ENCODE results near the gene NKAIN1. TPM values are rescaled to one million over a fixed set of nuclear protein-coding genes. Genes with fewer than 3 reads are reported as not detected.

NKAIN1 gene
- total RNA-seq, 1 experiment from 2014 or later, result 1.1 TPM

DNA sequence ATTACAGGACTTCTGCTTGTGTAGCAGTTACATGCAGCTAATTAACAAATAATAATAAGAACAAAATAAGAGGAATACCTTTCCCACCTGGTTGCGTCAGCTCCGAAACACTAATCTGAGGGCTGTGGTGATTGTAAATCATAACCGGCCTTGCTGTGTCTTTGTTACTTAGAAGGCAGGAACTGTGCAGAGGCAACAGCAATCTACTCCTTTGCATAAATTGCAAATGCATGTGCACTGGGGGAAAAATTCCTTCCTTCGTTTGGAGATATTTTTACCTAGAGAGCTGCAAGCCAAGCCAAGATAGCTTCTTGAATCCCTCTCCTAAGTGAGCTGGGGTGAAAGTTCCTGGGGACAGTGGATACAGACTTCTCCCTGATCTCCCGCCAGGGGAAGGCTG, 46.0 kb downstream of the NKAIN1 start:
- Histone ChIP-seq H3K79me2 (ENCODE audit: insufficient read depth, low read length) (no peaks in the 10 kb centered on the region), H3K27ac (ENCODE audit: low read depth, low read length) (no peak overlapping the region), H2AFZ (ENCODE audit: low read depth, low read length, poor library complexity, severe bottlenecking) (no peak overlapping the region), H3K27me3 (ENCODE audit: insufficient read depth, low read length) (no peaks in the 10 kb centered on the region), H4K20me1 (ENCODE audit: insufficient read depth) (no peaks in the 10 kb centered on the region), H3K4me2 (ENCODE audit: low read length) (no peak overlapping the region), H3K9me3 (ENCODE audit: control insufficient read depth in 1 of 2, insufficient read depth in 1 of 2, low read depth in 1 of 2, low read length in 2 of 2) (no peaks in the 10 kb centered on the region), H3K4me3 (replicated peaks in 1 of 2; ENCODE audit: low read depth in 1 of 2, low read length in 2 of 2) (no peak overlapping the region), H3K36me3 (ENCODE audit: control insufficient read depth in 1 of 2, insufficient read depth in 2 of 2, low read length in 2 of 2) (no peaks in the 10 kb centered on the region), H3K9me2 (ENCODE audit: insufficient read depth) (no peaks in the 10 kb centered on the region), H3K4me1 (ENCODE audit: control insufficient read depth in 1 of 2, insufficient read depth in 2 of 2, low read length in 2 of 2) (no peaks in the 10 kb centered on the region), H3K9ac (ENCODE audit: low read length) (no peak overlapping the region)
- ATAC-seq, result no peak
- DNase-seq (ENCODE audit: low read depth, low spot score), result no peak
- BruUV-seq (replicated peaks), result no TSS peak
- ChIA-PET RAD21 (ENCODE audit: low non-redundant PET in 1 of 2, low total read pairs in 2 of 2, uncharacterized antibody in 2 of 2, unreplicated experiment in 2 of 2) (no interaction called here), POLR2A (no interaction called here), CTCF (no interaction called here)
- TF ChIP-seq, protein P1, sequence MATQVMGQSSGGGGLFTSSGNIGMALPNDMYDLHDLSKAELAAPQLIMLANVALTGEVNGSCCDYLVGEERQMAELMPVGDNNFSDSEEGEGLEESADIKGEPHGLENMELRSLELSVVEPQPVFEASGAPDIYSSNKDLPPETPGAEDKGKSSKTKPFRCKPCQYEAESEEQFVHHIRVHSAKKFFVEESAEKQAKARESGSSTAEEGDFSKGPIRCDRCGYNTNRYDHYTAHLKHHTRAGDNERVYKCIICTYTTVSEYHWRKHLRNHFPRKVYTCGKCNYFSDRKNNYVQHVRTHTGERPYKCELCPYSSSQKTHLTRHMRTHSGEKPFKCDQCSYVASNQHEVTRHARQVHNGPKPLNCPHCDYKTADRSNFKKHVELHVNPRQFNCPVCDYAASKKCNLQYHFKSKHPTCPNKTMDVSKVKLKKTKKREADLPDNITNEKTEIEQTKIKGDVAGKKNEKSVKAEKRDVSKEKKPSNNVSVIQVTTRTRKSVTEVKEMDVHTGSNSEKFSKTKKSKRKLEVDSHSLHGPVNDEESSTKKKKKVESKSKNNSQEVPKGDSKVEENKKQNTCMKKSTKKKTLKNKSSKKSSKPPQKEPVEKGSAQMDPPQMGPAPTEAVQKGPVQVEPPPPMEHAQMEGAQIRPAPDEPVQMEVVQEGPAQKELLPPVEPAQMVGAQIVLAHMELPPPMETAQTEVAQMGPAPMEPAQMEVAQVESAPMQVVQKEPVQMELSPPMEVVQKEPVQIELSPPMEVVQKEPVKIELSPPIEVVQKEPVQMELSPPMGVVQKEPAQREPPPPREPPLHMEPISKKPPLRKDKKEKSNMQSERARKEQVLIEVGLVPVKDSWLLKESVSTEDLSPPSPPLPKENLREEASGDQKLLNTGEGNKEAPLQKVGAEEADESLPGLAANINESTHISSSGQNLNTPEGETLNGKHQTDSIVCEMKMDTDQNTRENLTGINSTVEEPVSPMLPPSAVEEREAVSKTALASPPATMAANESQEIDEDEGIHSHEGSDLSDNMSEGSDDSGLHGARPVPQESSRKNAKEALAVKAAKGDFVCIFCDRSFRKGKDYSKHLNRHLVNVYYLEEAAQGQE (IDR thresholded peaks at IDR 0.05; ENCODE audit: low read depth), result no peak
- TF ChIP-seq, protein P2, sequence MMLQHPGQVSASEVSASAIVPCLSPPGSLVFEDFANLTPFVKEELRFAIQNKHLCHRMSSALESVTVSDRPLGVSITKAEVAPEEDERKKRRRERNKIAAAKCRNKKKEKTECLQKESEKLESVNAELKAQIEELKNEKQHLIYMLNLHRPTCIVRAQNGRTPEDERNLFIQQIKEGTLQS (IDR thresholded peaks at IDR 0.05), result no peak
- no peak for TF ChIP-seq ZFX (IDR thresholded peaks at IDR 0.05)
- no peak for TF ChIP-seq POLR2A (IDR thresholded peaks at IDR 0.05; ENCODE audit: borderline replicate concordance, extremely low read depth, insufficient read depth, insufficient read length)
- TF ChIP-seq EZH2phosphoT487 (IDR thresholded peaks at IDR 0.05; ENCODE audit: borderline replicate concordance), result no peak
- TF ChIP-seq CEBPB (IDR thresholded peaks at IDR 0.05; ENCODE audit: low read depth), result no peak
- TF ChIP-seq, protein P3, sequence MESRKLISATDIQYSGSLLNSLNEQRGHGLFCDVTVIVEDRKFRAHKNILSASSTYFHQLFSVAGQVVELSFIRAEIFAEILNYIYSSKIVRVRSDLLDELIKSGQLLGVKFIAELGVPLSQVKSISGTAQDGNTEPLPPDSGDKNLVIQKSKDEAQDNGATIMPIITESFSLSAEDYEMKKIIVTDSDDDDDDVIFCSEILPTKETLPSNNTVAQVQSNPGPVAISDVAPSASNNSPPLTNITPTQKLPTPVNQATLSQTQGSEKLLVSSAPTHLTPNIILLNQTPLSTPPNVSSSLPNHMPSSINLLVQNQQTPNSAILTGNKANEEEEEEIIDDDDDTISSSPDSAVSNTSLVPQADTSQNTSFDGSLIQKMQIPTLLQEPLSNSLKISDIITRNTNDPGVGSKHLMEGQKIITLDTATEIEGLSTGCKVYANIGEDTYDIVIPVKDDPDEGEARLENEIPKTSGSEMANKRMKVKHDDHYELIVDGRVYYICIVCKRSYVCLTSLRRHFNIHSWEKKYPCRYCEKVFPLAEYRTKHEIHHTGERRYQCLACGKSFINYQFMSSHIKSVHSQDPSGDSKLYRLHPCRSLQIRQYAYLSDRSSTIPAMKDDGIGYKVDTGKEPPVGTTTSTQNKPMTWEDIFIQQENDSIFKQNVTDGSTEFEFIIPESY (IDR thresholded peaks at IDR 0.05; ENCODE audit: extremely low read depth, insufficient replicate concordance, low read length), result no peak
- TF ChIP-seq, protein P4, sequence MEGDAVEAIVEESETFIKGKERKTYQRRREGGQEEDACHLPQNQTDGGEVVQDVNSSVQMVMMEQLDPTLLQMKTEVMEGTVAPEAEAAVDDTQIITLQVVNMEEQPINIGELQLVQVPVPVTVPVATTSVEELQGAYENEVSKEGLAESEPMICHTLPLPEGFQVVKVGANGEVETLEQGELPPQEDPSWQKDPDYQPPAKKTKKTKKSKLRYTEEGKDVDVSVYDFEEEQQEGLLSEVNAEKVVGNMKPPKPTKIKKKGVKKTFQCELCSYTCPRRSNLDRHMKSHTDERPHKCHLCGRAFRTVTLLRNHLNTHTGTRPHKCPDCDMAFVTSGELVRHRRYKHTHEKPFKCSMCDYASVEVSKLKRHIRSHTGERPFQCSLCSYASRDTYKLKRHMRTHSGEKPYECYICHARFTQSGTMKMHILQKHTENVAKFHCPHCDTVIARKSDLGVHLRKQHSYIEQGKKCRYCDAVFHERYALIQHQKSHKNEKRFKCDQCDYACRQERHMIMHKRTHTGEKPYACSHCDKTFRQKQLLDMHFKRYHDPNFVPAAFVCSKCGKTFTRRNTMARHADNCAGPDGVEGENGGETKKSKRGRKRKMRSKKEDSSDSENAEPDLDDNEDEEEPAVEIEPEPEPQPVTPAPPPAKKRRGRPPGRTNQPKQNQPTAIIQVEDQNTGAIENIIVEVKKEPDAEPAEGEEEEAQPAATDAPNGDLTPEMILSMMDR (IDR thresholded peaks at IDR 0.05 in 2 of 3, conservative IDR thresholded peaks at IDR 0.05 in 1 of 3; ENCODE audit: borderline replicate concordance in 1 of 3, insufficient read depth in 1 of 3, low read depth in 2 of 3, low read length in 2 of 3), result no peak
- no peak for TF ChIP-seq TCF7L2 (IDR thresholded peaks at IDR 0.05; ENCODE audit: borderline replicate concordance, extremely low read depth, insufficient read depth, insufficient read length)
- TF ChIP-seq JUND (IDR thresholded peaks at IDR 0.05), result no peak
- TF ChIP-seq, protein P5, sequence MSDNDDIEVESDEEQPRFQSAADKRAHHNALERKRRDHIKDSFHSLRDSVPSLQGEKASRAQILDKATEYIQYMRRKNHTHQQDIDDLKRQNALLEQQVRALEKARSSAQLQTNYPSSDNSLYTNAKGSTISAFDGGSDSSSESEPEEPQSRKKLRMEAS (IDR thresholded peaks at IDR 0.05), result no peak
- no peak for TF ChIP-seq RAD21 (IDR thresholded peaks at IDR 0.05; ENCODE audit: low read depth)
- TF ChIP-seq ELF1 (IDR thresholded peaks at IDR 0.05; ENCODE audit: borderline replicate concordance, low read depth), result no peak
- TF ChIP-seq POLR2AphosphoS5 (IDR thresholded peaks at IDR 0.05; ENCODE audit: low read depth, low read length), result no peak
- TF ChIP-seq SP1 (IDR thresholded peaks at IDR 0.05; ENCODE audit: low read depth), result no peak
- TF ChIP-seq SIN3A (IDR thresholded peaks at IDR 0.05; ENCODE audit: low read depth), result no peak
- no peak for TF ChIP-seq CBX3 (IDR thresholded peaks at IDR 0.05; ENCODE audit: low read depth)
- no peak for TF ChIP-seq SRF (IDR thresholded peaks at IDR 0.05; ENCODE audit: low read depth)
- intact Hi-C loops (cut with micrococcal nuclease), result no loop called here
